K562 (cell line): Measurements from ENCODE around the gene C6orf15. TPM values are rescaled to one million over a fixed set of nuclear protein-coding genes. Genes with fewer than 3 reads are reported as not detected.
A peak's percentile ranks its signal among the peaks of the same experiment; 100 is the strongest.

Experiments used
- HDAC3 ChIP-seq: fragments of 450-650 bp; IDR thresholded peaks from 2 replicates; pipeline ENCODE4 v1.6.1; 2018; ENCODE audit warnings: borderline replicate concordance, mild to moderate bottlenecking, moderate library complexity; ENCODE audit not compliant: partially characterized antibody
- NBN ChIP-seq: fragments of 450-650 bp; IDR thresholded peaks from 2 replicates; pipeline ENCODE4 v1.6.1; 2016; ENCODE audit warnings: low read depth, mild to moderate bottlenecking
- polyA plus RNA-seq, 8 experiments: library from polyadenylated mRNA; depleted of rRNA in 4 of 8; stranded (reverse) in 5 of 8; unstranded in 3 of 8; fragments of >200 nt; fragmentation: Nextera tagmentation in 2 of 8; fragmentation: Illumina TruSeq in 1 of 8; extraction: Ambion mirVana in 2 of 8; extraction: Trizol in 1 of 8; gene quantifications; 2 replicates each; pipeline versions ENCODE4 v1.2.1 to v1.2.3, GENCODE V29; 2011 to 2014; ENCODE audit warnings: inconsistent platforms in 1 of 8, missing spikeins in 1 of 8
- total RNA-seq, 7 experiments: library from RNA; depleted of rRNA in 6 of 7; stranded (reverse); fragments of >200 nt in 6 of 7; fragmentation: Illumina TruSeq in 2 of 7; extraction: Trizol in 2 of 7; gene quantifications; 2 replicates each; pipeline versions ENCODE4 v1.2.1 to v1.2.3, GENCODE V29; 2011 to 2021; ENCODE audit warnings: low replicate concordance in 1 of 7
- TF ChIP-seq, protein P1 (sequence below): fragments of 450-650 bp; formaldehyde crosslinking; conservative IDR thresholded peaks from 2 replicates; pipeline ENCODE4 v1.4.0; 2022; ENCODE audit warnings: mild to moderate bottlenecking, missing genetic modification characterization
- TF ChIP-seq, protein P2 (sequence below): fragments of 450-650 bp; formaldehyde crosslinking; IDR thresholded peaks from 2 replicates; pipeline ENCODE4 v1.4.0; 2022; ENCODE audit warnings: missing genetic modification characterization
- TF ChIP-seq, protein P3 (sequence below): fragments of 450-650 bp; IDR thresholded peaks from 2 replicates; pipeline ENCODE4 v1.6.1; 2014; ENCODE audit warnings: low read depth, mild to moderate bottlenecking, moderate library complexity, borderline replicate concordance
- TF ChIP-seq, protein P4 (sequence below): sonication (generic); formaldehyde crosslinking; IDR thresholded peaks from 2 replicates; pipeline ENCODE4 v1.9.0; 2022; ENCODE audit warnings: mild to moderate bottlenecking, missing genetic modification reagents
- TF ChIP-seq, protein P5 (sequence below): fragments of 450-650 bp; formaldehyde crosslinking; IDR thresholded peaks from 2 replicates; pipeline ENCODE4 v1.4.0; 2022; ENCODE audit warnings: missing genetic modification characterization
- TF ChIP-seq, protein P6 (sequence below): fragments of 450-650 bp; IDR thresholded peaks from 2 replicates; pipeline ENCODE4 v1.6.1; 2016; ENCODE audit warnings: borderline replicate concordance

Gene C6orf15
- total and polyA plus RNA-seq, 9 of the 15 experiments (the other 6 are each of a cell fraction or from before 2014, with no cell fraction given) = not detected

DNA sequence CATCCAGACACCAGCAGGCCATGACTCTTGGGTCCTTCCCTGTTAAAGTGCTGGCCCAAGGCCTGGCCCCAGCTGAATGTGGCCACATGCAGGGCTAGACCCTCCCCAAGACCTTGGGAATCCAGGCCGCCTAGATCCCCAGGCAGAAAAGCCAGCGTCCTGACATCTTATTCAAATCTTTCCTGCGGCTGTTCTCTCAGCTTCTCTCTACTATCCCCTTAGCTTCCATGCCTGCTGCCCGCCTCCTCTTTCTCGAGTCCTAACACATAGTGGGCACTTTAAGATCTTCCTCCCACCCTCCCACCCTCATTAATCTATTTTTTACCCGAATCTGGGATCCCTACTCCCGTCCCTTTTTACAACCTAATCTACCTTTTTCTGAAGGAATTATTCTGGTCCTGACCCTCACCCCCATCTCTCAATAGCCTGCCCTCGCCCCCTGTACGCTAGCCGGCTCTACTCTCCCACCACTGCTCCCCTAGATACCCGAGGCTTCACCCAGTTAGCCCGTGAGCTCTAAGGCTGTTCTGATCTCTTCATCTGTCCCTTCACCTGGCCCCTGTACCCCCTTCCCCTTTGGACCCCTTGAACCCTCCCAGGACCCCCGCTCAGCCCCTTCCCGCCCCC lies 45.3 kb upstream of the C6orf15 start, which contains the start of gene CCHCR1 (continued):
- TF ChIP-seq, protein P1, sequence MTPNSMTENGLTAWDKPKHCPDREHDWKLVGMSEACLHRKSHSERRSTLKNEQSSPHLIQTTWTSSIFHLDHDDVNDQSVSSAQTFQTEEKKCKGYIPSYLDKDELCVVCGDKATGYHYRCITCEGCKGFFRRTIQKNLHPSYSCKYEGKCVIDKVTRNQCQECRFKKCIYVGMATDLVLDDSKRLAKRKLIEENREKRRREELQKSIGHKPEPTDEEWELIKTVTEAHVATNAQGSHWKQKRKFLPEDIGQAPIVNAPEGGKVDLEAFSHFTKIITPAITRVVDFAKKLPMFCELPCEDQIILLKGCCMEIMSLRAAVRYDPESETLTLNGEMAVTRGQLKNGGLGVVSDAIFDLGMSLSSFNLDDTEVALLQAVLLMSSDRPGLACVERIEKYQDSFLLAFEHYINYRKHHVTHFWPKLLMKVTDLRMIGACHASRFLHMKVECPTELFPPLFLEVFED = 0 out of 2 replicates have a peak, but pooled peaks have one; percentile 63
- TF ChIP-seq, protein P2, sequence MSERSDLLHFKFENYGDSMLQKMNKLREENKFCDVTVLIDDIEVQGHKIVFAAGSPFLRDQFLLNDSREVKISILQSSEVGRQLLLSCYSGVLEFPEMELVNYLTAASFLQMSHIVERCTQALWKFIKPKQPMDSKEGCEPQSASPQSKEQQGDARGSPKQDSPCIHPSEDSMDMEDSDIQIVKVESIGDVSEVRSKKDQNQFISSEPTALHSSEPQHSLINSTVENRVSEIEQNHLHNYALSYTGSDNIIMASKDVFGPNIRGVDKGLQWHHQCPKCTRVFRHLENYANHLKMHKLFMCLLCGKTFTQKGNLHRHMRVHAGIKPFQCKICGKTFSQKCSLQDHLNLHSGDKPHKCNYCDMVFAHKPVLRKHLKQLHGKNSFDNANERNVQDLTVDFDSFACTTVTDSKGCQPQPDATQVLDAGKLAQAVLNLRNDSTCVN (CRISPR knock-in tag) = peak; percentile 84; the same call in 1 of the 2 replicates
- TF ChIP-seq, protein P3, sequence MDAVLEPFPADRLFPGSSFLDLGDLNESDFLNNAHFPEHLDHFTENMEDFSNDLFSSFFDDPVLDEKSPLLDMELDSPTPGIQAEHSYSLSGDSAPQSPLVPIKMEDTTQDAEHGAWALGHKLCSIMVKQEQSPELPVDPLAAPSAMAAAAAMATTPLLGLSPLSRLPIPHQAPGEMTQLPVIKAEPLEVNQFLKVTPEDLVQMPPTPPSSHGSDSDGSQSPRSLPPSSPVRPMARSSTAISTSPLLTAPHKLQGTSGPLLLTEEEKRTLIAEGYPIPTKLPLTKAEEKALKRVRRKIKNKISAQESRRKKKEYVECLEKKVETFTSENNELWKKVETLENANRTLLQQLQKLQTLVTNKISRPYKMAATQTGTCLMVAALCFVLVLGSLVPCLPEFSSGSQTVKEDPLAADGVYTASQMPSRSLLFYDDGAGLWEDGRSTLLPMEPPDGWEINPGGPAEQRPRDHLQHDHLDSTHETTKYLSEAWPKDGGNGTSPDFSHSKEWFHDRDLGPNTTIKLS = no peak
- TF ChIP-seq NBN = 0 out of 2 replicates have a peak, but pooled peaks have one; percentile 20
- TF ChIP-seq HDAC3 = no peak
- TF ChIP-seq, protein P4, sequence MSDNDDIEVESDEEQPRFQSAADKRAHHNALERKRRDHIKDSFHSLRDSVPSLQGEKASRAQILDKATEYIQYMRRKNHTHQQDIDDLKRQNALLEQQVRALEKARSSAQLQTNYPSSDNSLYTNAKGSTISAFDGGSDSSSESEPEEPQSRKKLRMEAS (CRISPR knock-in tag) = 0 out of 2 replicates have a peak, but pooled peaks have one; percentile 24
- TF ChIP-seq, protein P5, sequence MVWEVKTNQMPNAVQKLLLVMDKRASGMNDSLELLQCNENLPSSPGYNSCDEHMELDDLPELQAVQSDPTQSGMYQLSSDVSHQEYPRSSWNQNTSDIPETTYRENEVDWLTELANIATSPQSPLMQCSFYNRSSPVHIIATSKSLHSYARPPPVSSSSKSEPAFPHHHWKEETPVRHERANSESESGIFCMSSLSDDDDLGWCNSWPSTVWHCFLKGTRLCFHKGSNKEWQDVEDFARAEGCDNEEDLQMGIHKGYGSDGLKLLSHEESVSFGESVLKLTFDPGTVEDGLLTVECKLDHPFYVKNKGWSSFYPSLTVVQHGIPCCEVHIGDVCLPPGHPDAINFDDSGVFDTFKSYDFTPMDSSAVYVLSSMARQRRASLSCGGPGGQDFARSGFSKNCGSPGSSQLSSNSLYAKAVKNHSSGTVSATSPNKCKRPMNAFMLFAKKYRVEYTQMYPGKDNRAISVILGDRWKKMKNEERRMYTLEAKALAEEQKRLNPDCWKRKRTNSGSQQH (CRISPR knock-in tag) = peak; percentile 77; the same call in 1 of the 2 replicates
- TF ChIP-seq, protein P6, sequence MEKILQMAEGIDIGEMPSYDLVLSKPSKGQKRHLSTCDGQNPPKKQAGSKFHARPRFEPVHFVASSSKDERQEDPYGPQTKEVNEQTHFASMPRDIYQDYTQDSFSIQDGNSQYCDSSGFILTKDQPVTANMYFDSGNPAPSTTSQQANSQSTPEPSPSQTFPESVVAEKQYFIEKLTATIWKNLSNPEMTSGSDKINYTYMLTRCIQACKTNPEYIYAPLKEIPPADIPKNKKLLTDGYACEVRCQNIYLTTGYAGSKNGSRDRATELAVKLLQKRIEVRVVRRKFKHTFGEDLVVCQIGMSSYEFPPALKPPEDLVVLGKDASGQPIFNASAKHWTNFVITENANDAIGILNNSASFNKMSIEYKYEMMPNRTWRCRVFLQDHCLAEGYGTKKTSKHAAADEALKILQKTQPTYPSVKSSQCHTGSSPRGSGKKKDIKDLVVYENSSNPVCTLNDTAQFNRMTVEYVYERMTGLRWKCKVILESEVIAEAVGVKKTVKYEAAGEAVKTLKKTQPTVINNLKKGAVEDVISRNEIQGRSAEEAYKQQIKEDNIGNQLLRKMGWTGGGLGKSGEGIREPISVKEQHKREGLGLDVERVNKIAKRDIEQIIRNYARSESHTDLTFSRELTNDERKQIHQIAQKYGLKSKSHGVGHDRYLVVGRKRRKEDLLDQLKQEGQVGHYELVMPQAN = peak; percentile 61; the same call in 1 of the 2 replicates
